ENCODE data around the gene FAN1.

GRCh38 chr15:30990036-30990435 is 86.3 kb downstream of the FAN1 start:
- TF ChIP-seq POLR2A (IDR thresholded peaks at IDR 0.05; ENCODE audit: low read depth, low read length) (no peak), TAF1 (IDR thresholded peaks at IDR 0.05; ENCODE audit: borderline replicate concordance, low read depth, low read length) (no peak), POLR2AphosphoS5 (IDR thresholded peaks at IDR 0.05; ENCODE audit: low read depth, low read length) (no peak)

All from GM12892 (cell line).